ENCODE measurements around the gene CNOT4. TPM values are rescaled to one million over a fixed set of nuclear protein-coding genes. Genes with fewer than 3 reads are reported as not detected.

The CNOT4 gene
- total and polyA plus RNA-seq, 4 donors, result 18.3 to 36.6 (median 28.4) TPM

DNA sequence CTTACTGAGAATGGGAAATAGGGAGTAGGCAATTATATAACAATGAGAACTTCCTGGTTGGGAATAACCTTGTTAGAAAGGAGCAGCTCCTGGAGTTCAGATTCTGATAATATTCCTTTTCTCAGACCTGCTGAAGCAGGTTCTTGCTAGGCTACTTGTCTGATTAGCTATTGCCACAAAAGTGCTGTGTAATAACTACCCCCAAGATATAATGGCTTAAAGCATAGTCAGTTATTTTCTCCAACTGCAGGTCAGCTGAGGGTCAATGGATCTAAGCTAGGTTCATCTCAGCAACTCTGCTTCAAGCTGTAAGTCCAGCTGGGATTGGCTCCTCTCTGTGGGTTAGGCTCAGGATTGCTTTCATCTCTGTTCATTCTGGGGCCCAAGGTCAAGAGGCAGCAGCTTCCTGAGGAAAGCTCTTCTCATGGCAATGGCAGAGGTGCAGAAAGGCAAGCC, 9.4 kb upstream of the CNOT4 start:
- DNase-seq (ENCODE audit: low read depth in 4 of 6, low spot score in 6 of 6), result no peak
- Histone ChIP-seq H3K4me1 (ENCODE audit: control insufficient read depth, insufficient read depth, low read length) (no peaks in the 10 kb centered on the region), H3K36me3 (ENCODE audit: control insufficient read depth, insufficient read depth, low read length) (no peaks in the 10 kb centered on the region), H3K4me3 (ENCODE audit: low read depth, low read length) (no peak overlapping the region), H3K27me3 (ENCODE audit: control insufficient read depth, insufficient read depth, low read length) (no peaks in the 10 kb centered on the region), H3K9me3 (ENCODE audit: control insufficient read depth, insufficient read depth, low read length) (no peaks in the 10 kb centered on the region), H3K27ac (ENCODE audit: low read depth, low read length) (no peak overlapping the region)

DNA sequence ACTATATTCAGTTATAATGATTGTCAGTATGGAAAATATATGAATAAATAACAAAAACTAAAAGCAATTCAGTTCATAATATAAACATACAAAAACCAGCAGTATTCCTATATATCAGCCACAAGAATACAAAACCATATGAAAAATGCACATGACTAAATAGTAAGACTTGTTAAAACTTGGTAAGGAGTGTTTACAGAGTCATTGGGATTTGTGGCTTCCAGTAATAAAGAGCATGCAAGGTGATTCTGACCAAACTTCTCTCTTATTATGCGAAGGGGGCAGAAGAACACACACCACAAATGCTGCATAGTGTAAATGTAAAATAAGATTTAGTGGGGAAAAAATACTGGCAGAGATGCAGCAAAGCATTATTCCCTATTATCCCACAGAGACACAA, 8.8 kb upstream of the CNOT4 start:
- Histone ChIP-seq H3K4me3 (ENCODE audit: low read depth, low read length) (no peak overlapping the region), H3K27ac (ENCODE audit: low read depth, low read length) (no peak overlapping the region), H3K4me1 (ENCODE audit: control insufficient read depth, insufficient read depth, low read length) (no peaks in the 10 kb centered on the region), H3K36me3 (ENCODE audit: control insufficient read depth, insufficient read depth, low read length) (no peaks in the 10 kb centered on the region), H3K27me3 (ENCODE audit: control insufficient read depth, insufficient read depth, low read length) (no peaks in the 10 kb centered on the region), H3K9me3 (ENCODE audit: control insufficient read depth, insufficient read depth, low read length) (no peaks in the 10 kb centered on the region)
- DNase-seq (ENCODE audit: low read depth in 4 of 6, low spot score in 6 of 6), result no peak
- no CpG with 5 or more reads among the region's 1 CpG for WGBS (ENCODE audit: insufficient coverage)

DNA sequence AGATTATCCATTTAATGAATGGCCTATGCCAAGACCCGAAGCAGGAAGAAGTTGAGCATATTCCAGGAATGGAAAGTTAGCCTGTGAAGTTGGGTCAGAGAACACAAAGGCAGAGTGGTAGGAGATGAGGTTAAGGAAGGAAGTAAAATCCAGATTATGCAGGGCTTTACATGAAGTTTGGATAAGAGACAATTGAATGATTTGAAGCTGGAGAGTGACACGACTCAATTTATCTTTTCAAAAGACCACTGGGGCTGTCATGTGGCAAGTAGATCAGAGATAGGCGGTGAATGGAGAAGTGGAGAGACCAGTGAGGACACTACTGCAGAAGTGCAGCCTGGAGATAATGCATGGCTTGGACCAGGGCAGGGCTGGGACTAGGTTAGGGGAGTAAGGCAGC, 7.2 kb upstream of the CNOT4 start:
- Histone ChIP-seq H3K27me3 (ENCODE audit: control insufficient read depth, insufficient read depth, low read length) (no peaks in the 10 kb centered on the region), H3K4me1 (ENCODE audit: control insufficient read depth, insufficient read depth, low read length) (no peaks in the 10 kb centered on the region), H3K27ac (ENCODE audit: low read depth, low read length) (no peak overlapping the region), H3K4me3 (ENCODE audit: low read depth, low read length) (no peak overlapping the region), H3K36me3 (ENCODE audit: control insufficient read depth, insufficient read depth, low read length) (no peaks in the 10 kb centered on the region), H3K9me3 (ENCODE audit: control insufficient read depth, insufficient read depth, low read length) (no peaks in the 10 kb centered on the region)
- WGBS (ENCODE audit: insufficient coverage), result 95% methylated on average over 3 of the region's 3 CpGs
- no peak for DNase-seq (ENCODE audit: low read depth in 4 of 6, low spot score in 6 of 6)

DNA sequence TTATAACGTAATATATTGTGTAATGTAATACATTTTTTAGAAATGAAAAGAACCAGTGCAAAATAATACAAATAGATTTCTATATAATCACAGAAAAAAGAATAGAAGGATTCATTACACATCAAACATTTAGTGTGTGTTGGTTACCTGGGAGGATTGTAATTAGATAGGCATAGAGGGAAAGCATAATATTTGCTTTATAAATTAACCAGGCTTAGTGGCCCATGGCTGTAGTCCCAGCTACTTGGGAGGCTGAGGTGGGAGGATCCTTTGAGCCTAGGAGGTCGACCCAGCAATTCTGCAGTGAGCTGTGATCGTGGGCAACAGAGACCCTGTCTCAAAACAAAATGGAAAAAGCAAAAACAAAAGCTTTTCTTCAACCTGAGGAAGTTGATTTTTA, 5.0 kb upstream of the CNOT4 start:
- Histone ChIP-seq H3K9me3 (ENCODE audit: control insufficient read depth, insufficient read depth, low read length) (no peaks in the 10 kb centered on the region), H3K4me1 (ENCODE audit: control insufficient read depth, insufficient read depth, low read length) (peaks cover 3% of the 10 kb centered on the region), H3K4me3 (ENCODE audit: low read depth, low read length) (no peak overlapping the region), H3K36me3 (ENCODE audit: control insufficient read depth, insufficient read depth, low read length) (no peaks in the 10 kb centered on the region), H3K27me3 (ENCODE audit: control insufficient read depth, insufficient read depth, low read length) (no peaks in the 10 kb centered on the region), H3K27ac (ENCODE audit: low read depth, low read length) (no peak overlapping the region)
- no peak for DNase-seq (ENCODE audit: low read depth in 4 of 6, low spot score in 6 of 6)
- WGBS (ENCODE audit: insufficient coverage), result no CpG with 5 or more reads among the region's 3 CpGs

DNA sequence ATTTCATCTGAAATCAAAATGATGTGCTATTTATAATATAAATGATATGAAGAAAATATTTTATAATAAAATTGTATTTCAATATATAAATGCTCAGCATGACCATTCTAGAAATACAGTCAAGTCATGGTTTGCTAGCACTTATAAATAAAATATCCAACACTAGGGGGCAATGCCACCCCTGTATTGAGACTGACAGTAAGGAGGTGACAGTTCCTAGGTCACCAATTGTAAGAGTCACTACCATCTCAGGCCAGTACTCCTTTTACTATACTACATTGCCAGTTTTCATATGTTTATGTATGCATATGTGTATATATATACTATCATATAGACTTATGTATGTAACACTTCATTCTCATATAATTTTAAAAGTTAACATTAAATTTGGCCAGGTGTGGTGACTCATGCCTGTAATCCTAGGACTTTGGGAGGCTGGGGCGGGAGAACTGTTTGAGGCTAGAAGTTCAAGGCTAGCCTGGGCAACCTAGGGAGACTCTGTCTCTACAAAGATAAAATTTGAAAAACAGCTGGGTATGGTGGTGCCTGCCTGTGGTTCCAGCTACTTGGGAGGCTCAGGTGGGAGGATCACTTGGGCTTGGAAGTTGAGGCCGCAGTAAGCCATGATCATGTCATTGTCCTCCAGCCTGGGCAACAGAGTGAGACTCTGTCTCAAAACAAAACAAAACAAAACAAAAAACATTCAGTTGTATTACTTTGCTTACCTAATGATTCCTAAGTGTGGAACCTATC, 2.4 kb upstream of the CNOT4 start:
- H3K4me1 ChIP-seq (ENCODE audit: control insufficient read depth, insufficient read depth, low read length), result peaks cover 3% of the 10 kb centered on the region
- 100% methylated on average over 1 of the region's 2 CpGs for WGBS (ENCODE audit: insufficient coverage)
- H3K4me3 ChIP-seq (ENCODE audit: low read depth, low read length), result no peak overlapping the region
- H3K9me3 ChIP-seq (ENCODE audit: control insufficient read depth, insufficient read depth, low read length), result no peaks in the 10 kb centered on the region
- H3K36me3 ChIP-seq (ENCODE audit: control insufficient read depth, insufficient read depth, low read length), result no peaks in the 10 kb centered on the region
- H3K27me3 ChIP-seq (ENCODE audit: control insufficient read depth, insufficient read depth, low read length), result no peaks in the 10 kb centered on the region
- H3K27ac ChIP-seq (ENCODE audit: low read depth, low read length), result no peak overlapping the region
- DNase-seq (ENCODE audit: low read depth in 4 of 6, low spot score in 6 of 6), result peak in 3 of 6 donors; percentile 5 to 67 (median 52)

DNA sequence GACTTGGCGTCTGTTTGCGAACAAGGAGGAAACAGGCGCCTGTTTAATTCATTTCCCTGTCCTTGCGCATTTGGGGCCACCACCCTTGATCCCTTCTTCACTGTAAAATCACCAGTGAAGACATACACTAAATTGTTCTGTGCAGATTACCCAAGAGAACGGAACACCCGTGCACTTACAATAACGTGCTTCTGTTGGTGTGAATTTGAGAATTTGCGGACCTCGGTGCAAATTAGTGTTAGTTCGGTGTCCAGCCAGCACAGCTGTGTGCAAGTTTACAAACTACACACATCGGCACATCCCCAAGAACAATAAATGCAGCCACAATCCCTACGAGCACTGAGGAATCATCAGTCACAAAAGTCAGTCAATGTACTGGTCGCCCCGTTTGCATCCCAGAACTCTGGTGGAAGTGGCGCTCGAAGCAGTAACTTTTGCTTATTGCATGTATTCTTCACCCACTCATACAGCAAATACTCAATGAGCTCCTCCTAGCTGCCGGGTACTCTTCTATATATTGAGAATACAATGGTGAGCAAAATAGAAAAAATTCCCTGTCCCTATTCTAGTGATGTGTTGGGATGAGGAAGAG, 786 bp upstream of the CNOT4 start:
- Histone ChIP-seq H3K4me1 (ENCODE audit: control insufficient read depth, insufficient read depth, low read length) (peaks cover 3% of the 10 kb centered on the region), H3K4me3 (ENCODE audit: low read depth, low read length) (peak overlapping the region; percentile 93), H3K27ac (ENCODE audit: low read depth, low read length) (no peak overlapping the region), H3K9me3 (ENCODE audit: control insufficient read depth, insufficient read depth, low read length) (no peaks in the 10 kb centered on the region), H3K36me3 (ENCODE audit: control insufficient read depth, insufficient read depth, low read length) (no peaks in the 10 kb centered on the region), H3K27me3 (ENCODE audit: control insufficient read depth, insufficient read depth, low read length) (no peaks in the 10 kb centered on the region)
- 0% methylated on average over 8 of the region's 17 CpGs for WGBS (ENCODE audit: insufficient coverage)
- DNase-seq (ENCODE audit: low read depth in 4 of 6, low spot score in 6 of 6), result peak in 3 of 6 donors; percentile 6 to 53 (median 49)

DNA sequence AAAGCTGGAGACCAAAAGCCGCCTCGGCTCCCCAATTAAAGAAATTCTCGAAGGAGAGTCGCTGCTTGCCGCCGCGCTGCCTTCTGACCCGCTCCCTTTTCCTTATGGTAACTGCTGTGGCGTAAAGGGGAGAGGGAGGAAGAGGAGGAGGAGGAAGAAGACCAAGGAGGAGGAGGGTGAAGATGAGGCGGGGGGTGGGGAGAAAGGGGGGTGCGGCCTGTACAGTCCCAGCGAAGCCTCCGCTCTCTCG, 388 bp downstream of the CNOT4 start:
- no peaks in the 10 kb centered on the region for H3K36me3 ChIP-seq (ENCODE audit: control insufficient read depth, insufficient read depth, low read length)
- DNase-seq (ENCODE audit: low read depth in 4 of 6, low spot score in 6 of 6), result no peak
- 0% methylated on average over 13 of the region's 14 CpGs for WGBS (ENCODE audit: insufficient coverage)
- H3K27ac ChIP-seq (ENCODE audit: low read depth, low read length), result peak overlapping the region; percentile 98
- H3K4me1 ChIP-seq (ENCODE audit: control insufficient read depth, insufficient read depth, low read length), result peaks cover 3% of the 10 kb centered on the region
- H3K4me3 ChIP-seq (ENCODE audit: low read depth, low read length), result peak overlapping the region; percentile 93
- no peaks in the 10 kb centered on the region for H3K27me3 ChIP-seq (ENCODE audit: control insufficient read depth, insufficient read depth, low read length)
- H3K9me3 ChIP-seq (ENCODE audit: control insufficient read depth, insufficient read depth, low read length), result no peaks in the 10 kb centered on the region

DNA sequence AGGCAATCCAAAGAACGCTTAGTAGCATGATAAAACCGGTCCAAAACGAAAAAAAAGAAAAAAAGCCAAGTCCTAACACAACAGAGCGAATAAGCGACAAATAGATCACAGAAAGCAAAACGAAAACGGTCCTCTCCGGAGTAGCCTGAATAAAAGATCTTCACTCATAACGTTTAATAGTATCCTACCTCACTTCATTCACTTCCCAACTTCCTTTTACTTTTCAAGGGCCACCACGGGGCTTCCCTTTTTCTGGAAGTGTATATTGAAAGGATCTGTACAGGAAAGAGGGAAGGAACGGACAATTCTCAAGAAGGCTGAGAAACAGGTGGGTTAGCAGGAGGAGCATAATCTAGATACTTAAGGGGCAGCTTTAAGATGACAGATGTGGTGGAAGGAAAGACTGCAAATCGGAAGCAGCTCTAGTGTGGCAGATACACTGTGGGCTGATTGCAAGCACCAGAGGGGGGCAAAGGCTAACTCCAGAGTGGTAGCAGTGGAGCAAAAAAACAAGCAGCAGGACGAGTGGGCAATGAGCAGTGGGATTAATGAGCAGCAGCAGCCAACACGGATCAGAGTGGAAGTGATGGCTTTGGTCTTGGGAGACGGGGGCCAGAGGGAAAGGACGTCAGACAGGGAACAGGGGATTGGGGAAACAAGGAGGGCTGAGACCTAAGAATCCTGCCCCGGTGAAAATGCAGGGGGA, 866 bp downstream of the CNOT4 start:
- peak overlapping the region; percentile 93 for H3K4me3 ChIP-seq (ENCODE audit: low read depth, low read length)
- WGBS (ENCODE audit: insufficient coverage), result 0% methylated on average over 6 of the region's 17 CpGs
- peaks cover 3% of the 10 kb centered on the region for H3K4me1 ChIP-seq (ENCODE audit: control insufficient read depth, insufficient read depth, low read length)
- H3K27ac ChIP-seq (ENCODE audit: low read depth, low read length), result peak overlapping the region; percentile 98
- no peaks in the 10 kb centered on the region for H3K27me3 ChIP-seq (ENCODE audit: control insufficient read depth, insufficient read depth, low read length)
- no peaks in the 10 kb centered on the region for H3K36me3 ChIP-seq (ENCODE audit: control insufficient read depth, insufficient read depth, low read length)
- peak in 5 of 6 donors; percentile 20 to 77 (median 52) for DNase-seq (ENCODE audit: low read depth in 4 of 6, low spot score in 6 of 6)
- H3K9me3 ChIP-seq (ENCODE audit: control insufficient read depth, insufficient read depth, low read length), result no peaks in the 10 kb centered on the region

DNA sequence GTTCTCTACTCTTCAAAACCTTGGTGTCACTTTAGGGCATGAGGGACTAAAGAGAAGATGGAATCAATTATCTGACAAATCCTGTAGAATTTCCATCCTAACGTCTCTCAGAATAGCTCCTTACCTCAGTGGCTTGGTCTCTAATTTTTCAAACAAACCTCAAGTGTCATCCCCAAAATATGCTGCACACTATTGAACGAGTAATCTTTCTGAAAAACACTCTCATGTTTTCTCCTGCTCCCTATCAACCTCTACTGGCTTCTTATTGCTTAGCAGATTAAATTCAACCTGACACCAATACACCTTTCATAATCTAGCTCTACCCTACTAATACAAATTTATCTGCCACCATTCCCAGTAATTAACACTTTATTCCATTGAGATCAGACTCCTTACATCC, 8.5 kb downstream of the CNOT4 start:
- no peaks in the 10 kb centered on the region for H3K36me3 ChIP-seq (ENCODE audit: control insufficient read depth, insufficient read depth, low read length)
- H3K4me3 ChIP-seq (ENCODE audit: low read depth, low read length), result no peak overlapping the region
- DNase-seq (ENCODE audit: low read depth in 4 of 6, low spot score in 6 of 6), result no peak
- H3K27ac ChIP-seq (ENCODE audit: low read depth, low read length), result no peak overlapping the region
- H3K27me3 ChIP-seq (ENCODE audit: control insufficient read depth, insufficient read depth, low read length), result no peaks in the 10 kb centered on the region
- 97% methylated on average over 2 of the region's 2 CpGs for WGBS (ENCODE audit: insufficient coverage)
- no peaks in the 10 kb centered on the region for H3K9me3 ChIP-seq (ENCODE audit: control insufficient read depth, insufficient read depth, low read length)
- no peaks in the 10 kb centered on the region for H3K4me1 ChIP-seq (ENCODE audit: control insufficient read depth, insufficient read depth, low read length)

DNA sequence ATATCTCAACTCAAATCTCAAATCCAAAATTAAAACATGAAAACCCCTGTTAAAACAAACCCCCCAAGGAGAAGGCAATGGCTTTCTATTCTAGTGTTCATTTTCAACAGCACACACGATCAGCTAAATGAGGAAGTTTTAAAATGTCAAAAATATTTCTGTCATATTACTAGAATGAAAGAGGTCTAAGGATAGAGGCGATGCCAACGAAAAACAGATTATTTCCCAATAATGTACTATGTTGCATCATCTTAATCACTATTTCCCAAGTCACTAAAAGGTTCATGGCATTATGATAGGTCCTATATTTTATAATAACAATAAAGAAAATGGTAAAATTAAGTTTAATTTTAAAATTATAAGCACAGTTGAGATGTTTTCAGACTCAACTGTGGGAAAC, 10.1 kb downstream of the CNOT4 start:
- H3K4me3 ChIP-seq (ENCODE audit: low read depth, low read length), result no peak overlapping the region
- no CpG with 5 or more reads among the region's 3 CpGs for WGBS (ENCODE audit: insufficient coverage)
- no peaks in the 10 kb centered on the region for H3K9me3 ChIP-seq (ENCODE audit: control insufficient read depth, insufficient read depth, low read length)
- H3K27me3 ChIP-seq (ENCODE audit: control insufficient read depth, insufficient read depth, low read length), result no peaks in the 10 kb centered on the region
- no peak overlapping the region for H3K27ac ChIP-seq (ENCODE audit: low read depth, low read length)
- DNase-seq (ENCODE audit: low read depth in 4 of 6, low spot score in 6 of 6), result no peak
- H3K4me1 ChIP-seq (ENCODE audit: control insufficient read depth, insufficient read depth, low read length), result no peaks in the 10 kb centered on the region
- no peaks in the 10 kb centered on the region for H3K36me3 ChIP-seq (ENCODE audit: control insufficient read depth, insufficient read depth, low read length)

All from spinal cord (tissue), 10 donors.